ENCODE results near the gene CEP68.

Gene CEP68

GRCh38 chr2:65075605-65076344 is 19.6 kb downstream of the CEP68 start:
- H3K27me3 Mint-ChIP-seq = no peaks in the 10 kb centered on the region
- no peaks in the 10 kb centered on the region for H3K9me3 Mint-ChIP-seq
- H3K36me3 Mint-ChIP-seq = peaks cover 26% of the 10 kb centered on the region
- ATAC-seq = no peak
- H3K4me1 Mint-ChIP-seq = peaks cover 22% of the 10 kb centered on the region
- no peak overlapping the region for H3K4me3 Mint-ChIP-seq
- H3K27ac Mint-ChIP-seq = no peak overlapping the region

GRCh38 chr2:65076345-65076710 is 20.1 kb downstream of the CEP68 start:
- H3K9me3 Mint-ChIP-seq = no peaks in the 10 kb centered on the region
- ATAC-seq = no peak
- no peak overlapping the region for H3K27ac Mint-ChIP-seq

GRCh38 chr2:65077898-65078297 is 21.7 kb downstream of the CEP68 start:
- peaks cover 7% of the 10 kb centered on the region for H3K4me1 Mint-ChIP-seq
- no peak overlapping the region for H3K4me3 Mint-ChIP-seq
- no peaks in the 10 kb centered on the region for H3K27me3 Mint-ChIP-seq
- peaks cover 25% of the 10 kb centered on the region for H3K36me3 Mint-ChIP-seq
- H3K9me3 Mint-ChIP-seq = no peaks in the 10 kb centered on the region
- no peak for ATAC-seq
- peak overlapping the region; percentile 44 for H3K27ac Mint-ChIP-seq

More at GRCh38 chr2:65076345-65076710, 20.1 kb downstream of the CEP68 start:
- H3K36me3 Mint-ChIP-seq = peaks cover 22% of the 10 kb centered on the region
- H3K27me3 Mint-ChIP-seq = no peaks in the 10 kb centered on the region
- H3K4me3 Mint-ChIP-seq = no peak overlapping the region
- H3K4me1 Mint-ChIP-seq = peaks cover 17% of the 10 kb centered on the region

- no peaks in the 10 kb centered on the region for H3K27me3 Mint-ChIP-seq
- H3K36me3 Mint-ChIP-seq = peaks cover 30% of the 10 kb centered on the region
- H3K27ac Mint-ChIP-seq = no peak overlapping the region
Observed at GRCh38 chr2:65079017-65079416, 22.8 kb downstream of the CEP68 start.

GRCh38 chr2:65081232-65081685 is 25.0 kb downstream of the CEP68 start:
- H3K9me3 Mint-ChIP-seq = no peaks in the 10 kb centered on the region
- no peak overlapping the region for H3K27ac Mint-ChIP-seq
- H3K27me3 Mint-ChIP-seq = no peaks in the 10 kb centered on the region
- no peak for ATAC-seq
- H3K4me3 Mint-ChIP-seq = no peak overlapping the region
- peaks cover 6% of the 10 kb centered on the region for H3K4me1 Mint-ChIP-seq
- H3K36me3 Mint-ChIP-seq = peaks cover 39% of the 10 kb centered on the region

More at GRCh38 chr2:65079017-65079416, 22.8 kb downstream of the CEP68 start:
- ATAC-seq = no peak
- peaks cover 6% of the 10 kb centered on the region for H3K4me1 Mint-ChIP-seq
- H3K9me3 Mint-ChIP-seq = no peaks in the 10 kb centered on the region
- H3K4me3 Mint-ChIP-seq = no peak overlapping the region

GRCh38 chr2:65085148-65085547 is 28.9 kb downstream of the CEP68 start:
- peaks cover 6% of the 10 kb centered on the region for H3K4me1 Mint-ChIP-seq
- no peak for ATAC-seq
- H3K27ac Mint-ChIP-seq = no peak overlapping the region
- peaks cover 43% of the 10 kb centered on the region for H3K36me3 Mint-ChIP-seq
- H3K27me3 Mint-ChIP-seq = no peaks in the 10 kb centered on the region
- H3K4me3 Mint-ChIP-seq = no peak overlapping the region
- no peaks in the 10 kb centered on the region for H3K9me3 Mint-ChIP-seq

GRCh38 chr2:65092791-65093190 is 36.6 kb downstream of the CEP68 start:
- Mint-ChIP-seq H3K4me3 (no peak overlapping the region), H3K4me1 (no peaks in the 10 kb centered on the region), H3K27me3 (no peaks in the 10 kb centered on the region), H3K36me3 (peaks cover 52% of the 10 kb centered on the region), H3K9me3 (peaks cover 5% of the 10 kb centered on the region), H3K27ac (no peak overlapping the region)
- no peak for ATAC-seq

GRCh38 chr2:65093211-65093610 is 37.0 kb downstream of the CEP68 start:
- no peak overlapping the region for H3K27ac Mint-ChIP-seq
- H3K4me1 Mint-ChIP-seq = no peaks in the 10 kb centered on the region
- H3K9me3 Mint-ChIP-seq = peaks cover 5% of the 10 kb centered on the region
- ATAC-seq = no peak
- peaks cover 52% of the 10 kb centered on the region for H3K36me3 Mint-ChIP-seq
- no peak overlapping the region for H3K4me3 Mint-ChIP-seq
- no peaks in the 10 kb centered on the region for H3K27me3 Mint-ChIP-seq

GRCh38 chr2:65096948-65097347 is 40.7 kb downstream of the CEP68 start:
- no peak for ATAC-seq
- Mint-ChIP-seq H3K4me3 (no peak overlapping the region), H3K27ac (no peak overlapping the region), H3K4me1 (no peaks in the 10 kb centered on the region), H3K36me3 (peaks cover 56% of the 10 kb centered on the region), H3K9me3 (peaks cover 5% of the 10 kb centered on the region), H3K27me3 (no peaks in the 10 kb centered on the region)

GRCh38 chr2:65097844-65098243 is 41.6 kb downstream of the CEP68 start:
- Mint-ChIP-seq H3K27me3 (no peaks in the 10 kb centered on the region), H3K4me1 (no peaks in the 10 kb centered on the region), H3K27ac (no peak overlapping the region), H3K36me3 (peaks cover 51% of the 10 kb centered on the region), H3K9me3 (peaks cover 4% of the 10 kb centered on the region), H3K4me3 (no peak overlapping the region)
- ATAC-seq = no peak

GRCh38 chr2:65098741-65099140 is 42.5 kb downstream of the CEP68 start:
- Mint-ChIP-seq H3K4me3 (no peak overlapping the region), H3K27me3 (no peaks in the 10 kb centered on the region), H3K4me1 (no peaks in the 10 kb centered on the region), H3K9me3 (no peaks in the 10 kb centered on the region), H3K36me3 (peaks cover 45% of the 10 kb centered on the region), H3K27ac (no peak overlapping the region)
- no peak for ATAC-seq

- Mint-ChIP-seq H3K36me3 (peaks cover 28% of the 10 kb centered on the region), H3K4me3 (no peak overlapping the region)
Observed at GRCh38 chr2:65101071-65101470, 44.9 kb downstream of the CEP68 start.

GRCh38 chr2:65103013-65103715 is 46.9 kb downstream of the CEP68 start:
- Mint-ChIP-seq H3K4me3 (no peak overlapping the region), H3K9me3 (no peaks in the 10 kb centered on the region), H3K27me3 (no peaks in the 10 kb centered on the region), H3K36me3 (peaks cover 24% of the 10 kb centered on the region), H3K27ac (no peak overlapping the region), H3K4me1 (peaks cover 20% of the 10 kb centered on the region)
- ATAC-seq = no peak

More at GRCh38 chr2:65101071-65101470, 44.9 kb downstream of the CEP68 start:
- Mint-ChIP-seq H3K4me1 (peaks cover 9% of the 10 kb centered on the region), H3K27me3 (no peaks in the 10 kb centered on the region), H3K9me3 (no peaks in the 10 kb centered on the region), H3K27ac (no peak overlapping the region)
- ATAC-seq = no peak

- H3K9me3 Mint-ChIP-seq = no peaks in the 10 kb centered on the region
- no peak overlapping the region for H3K27ac Mint-ChIP-seq
- H3K27me3 Mint-ChIP-seq = no peaks in the 10 kb centered on the region
- peaks cover 44% of the 10 kb centered on the region for H3K4me1 Mint-ChIP-seq
- peaks cover 15% of the 10 kb centered on the region for H3K36me3 Mint-ChIP-seq
- ATAC-seq = no peak
- H3K4me3 Mint-ChIP-seq = no peak overlapping the region
Observed at GRCh38 chr2:65107530-65107929, 51.3 kb downstream of the CEP68 start.

GRCh38 chr2:65108780-65109179 is 52.6 kb downstream of the CEP68 start:
- no peaks in the 10 kb centered on the region for H3K27me3 Mint-ChIP-seq
- no peak for ATAC-seq
- H3K36me3 Mint-ChIP-seq = peaks cover 15% of the 10 kb centered on the region
- no peak overlapping the region for H3K4me3 Mint-ChIP-seq
- H3K27ac Mint-ChIP-seq = no peak overlapping the region
- no peaks in the 10 kb centered on the region for H3K9me3 Mint-ChIP-seq
- H3K4me1 Mint-ChIP-seq = peaks cover 53% of the 10 kb centered on the region

GRCh38 chr2:65112633-65113032 is 56.4 kb downstream of the CEP68 start:
- Mint-ChIP-seq H3K9me3 (no peaks in the 10 kb centered on the region), H3K4me1 (peaks cover 55% of the 10 kb centered on the region), H3K4me3 (no peak overlapping the region), H3K27ac (peak overlapping the region; percentile 24), H3K36me3 (peaks cover 8% of the 10 kb centered on the region), H3K27me3 (no peaks in the 10 kb centered on the region)
- ATAC-seq = no peak
